Kidney epithelial cell (primary cell): Measurements from ENCODE around the gene PRR33. TPM values are rescaled to one million over a fixed set of nuclear protein-coding genes. Genes with fewer than 3 reads are reported as not detected.

Experiments
- DNase-seq: peaks from one replicate; pipeline ENCODE4 v3.0.0-alpha.2; 2010; ENCODE audit warnings: low read depth
- H3K27me3 ChIP-seq: 2 replicates; pipeline ENCODE4 v1.6.0; 2011; ENCODE audit warnings: low read length; ENCODE audit not compliant: control insufficient read depth, insufficient read depth
- H3K36me3 ChIP-seq: 2 replicates; pipeline ENCODE4 v1.5.1; 2011; ENCODE audit warnings: low read length; ENCODE audit not compliant: control insufficient read depth, insufficient read depth
- H3K4me3 ChIP-seq: 2 replicates; pipeline ENCODE4 v1.5.1; 2011; ENCODE audit warnings: low read depth, mild to moderate bottlenecking, control low read depth, low read length
- CTCF ChIP-seq: IDR thresholded peaks from 2 replicates; pipeline ENCODE4 v1.5.1; 2011; ENCODE audit warnings: mild to moderate bottlenecking, moderate library complexity, low read length, control low read depth, inconsistent platforms; ENCODE audit not compliant: insufficient read depth, poor library complexity, severe bottlenecking
- total RNA-seq: library from RNA; depleted of rRNA; stranded (reverse); fragments of >200 nt; gene quantifications from 2 replicates; pipeline ENCODE4 v1.2.3, GENCODE V29; 2015

The PRR33 gene
- total RNA-seq, 1 donor from 2014 or later, result not detected

- Histone ChIP-seq H3K4me3 (no peak overlapping the region), H3K27me3 (peaks cover 5% of the 10 kb centered on the region), H3K36me3 (no peaks in the 10 kb centered on the region)
- TF ChIP-seq CTCF, result no peak
- DNase-seq, result no peak
Measured at GRCh38 chr11:1909524-1909923, 17.8 kb upstream of the PRR33 start.

GRCh38 chr11:1908618-1909017 lies 16.9 kb upstream of the PRR33 start:
- Histone ChIP-seq H3K27me3 (peaks cover 5% of the 10 kb centered on the region), H3K36me3 (no peaks in the 10 kb centered on the region), H3K4me3 (no peak overlapping the region)
- TF ChIP-seq CTCF, result no peak
- no peak for DNase-seq

- Histone ChIP-seq H3K27me3 (peaks cover 5% of the 10 kb centered on the region), H3K36me3 (no peaks in the 10 kb centered on the region), H3K4me3 (no peak overlapping the region)
- TF ChIP-seq CTCF, result no peak
- no peak for DNase-seq
Measured at GRCh38 chr11:1906611-1907423, 15.1 kb upstream of the PRR33 start.

- Histone ChIP-seq H3K4me3 (no peak overlapping the region), H3K27me3 (peaks cover 5% of the 10 kb centered on the region), H3K36me3 (no peaks in the 10 kb centered on the region)
- TF ChIP-seq CTCF, result no peak
- no peak for DNase-seq
Measured at GRCh38 chr11:1906181-1906580, 14.5 kb upstream of the PRR33 start.

- Histone ChIP-seq H3K36me3 (no peaks in the 10 kb centered on the region), H3K27me3 (peaks cover 19% of the 10 kb centered on the region), H3K4me3 (no peak overlapping the region)
- DNase-seq, result no peak
- no peak for TF ChIP-seq CTCF
Measured at GRCh38 chr11:1899686-1900085, 8.0 kb upstream of the PRR33 start.

GRCh38 chr11:1899090-1899489 lies 7.4 kb upstream of the PRR33 start:
- no peak for TF ChIP-seq CTCF
- Histone ChIP-seq H3K27me3 (peaks cover 19% of the 10 kb centered on the region), H3K4me3 (no peak overlapping the region), H3K36me3 (no peaks in the 10 kb centered on the region)
- no peak for DNase-seq
